ENCODE results near the gene JPH4.

DNA sequence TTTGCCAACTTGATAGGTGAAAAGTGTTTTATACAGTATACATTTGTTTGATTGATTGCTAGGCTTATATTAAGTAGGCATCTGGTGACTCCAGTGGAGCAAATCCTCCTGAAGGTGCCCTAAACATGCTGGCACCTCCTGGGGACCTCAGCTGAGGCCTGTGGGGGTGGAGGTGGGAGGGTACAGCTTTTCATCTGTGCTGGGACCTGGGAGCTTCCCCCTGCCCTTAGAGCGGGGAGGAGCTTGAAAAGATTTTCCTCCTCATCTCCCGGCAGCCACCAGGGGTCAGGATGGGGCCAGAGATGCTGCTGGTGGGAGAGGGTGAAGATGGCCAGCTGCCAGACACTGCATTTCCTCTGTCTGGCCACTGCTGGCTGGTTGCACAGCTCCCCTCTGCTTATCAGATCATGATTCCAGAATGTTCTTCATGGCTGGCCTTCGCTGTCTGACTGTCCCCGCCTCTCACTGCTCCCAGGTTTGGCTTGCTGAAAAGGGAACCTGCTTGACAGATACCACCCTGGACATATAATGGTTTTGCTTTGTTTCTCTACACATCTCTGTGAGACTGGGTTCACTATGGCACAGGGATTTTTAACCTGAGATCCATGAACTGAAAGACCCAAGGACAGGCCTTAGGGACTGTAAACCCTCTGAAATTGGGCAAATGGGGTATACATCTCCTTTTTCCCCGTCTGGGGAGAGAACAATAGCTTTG, 10.5 kb upstream of the JPH4 start:
- TF ChIP-seq, protein P1, sequence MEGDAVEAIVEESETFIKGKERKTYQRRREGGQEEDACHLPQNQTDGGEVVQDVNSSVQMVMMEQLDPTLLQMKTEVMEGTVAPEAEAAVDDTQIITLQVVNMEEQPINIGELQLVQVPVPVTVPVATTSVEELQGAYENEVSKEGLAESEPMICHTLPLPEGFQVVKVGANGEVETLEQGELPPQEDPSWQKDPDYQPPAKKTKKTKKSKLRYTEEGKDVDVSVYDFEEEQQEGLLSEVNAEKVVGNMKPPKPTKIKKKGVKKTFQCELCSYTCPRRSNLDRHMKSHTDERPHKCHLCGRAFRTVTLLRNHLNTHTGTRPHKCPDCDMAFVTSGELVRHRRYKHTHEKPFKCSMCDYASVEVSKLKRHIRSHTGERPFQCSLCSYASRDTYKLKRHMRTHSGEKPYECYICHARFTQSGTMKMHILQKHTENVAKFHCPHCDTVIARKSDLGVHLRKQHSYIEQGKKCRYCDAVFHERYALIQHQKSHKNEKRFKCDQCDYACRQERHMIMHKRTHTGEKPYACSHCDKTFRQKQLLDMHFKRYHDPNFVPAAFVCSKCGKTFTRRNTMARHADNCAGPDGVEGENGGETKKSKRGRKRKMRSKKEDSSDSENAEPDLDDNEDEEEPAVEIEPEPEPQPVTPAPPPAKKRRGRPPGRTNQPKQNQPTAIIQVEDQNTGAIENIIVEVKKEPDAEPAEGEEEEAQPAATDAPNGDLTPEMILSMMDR (conservative IDR thresholded peaks at IDR 0.05 in 1 of 2, IDR thresholded peaks at IDR 0.05 in 1 of 2; ENCODE audit: low read depth in 1 of 2, low read length in 2 of 2) = peak; percentile 51 to 74
- no peak for TF ChIP-seq EZH2 (IDR thresholded peaks at IDR 0.05; ENCODE audit: low read length, missing control alignments)
